Heart right ventricle (tissue), 16 donors: ENCODE data around the gene PRKAG1. TPM values are rescaled to one million over a fixed set of nuclear protein-coding genes. Genes with fewer than 3 reads are reported as not detected.

Experiments
- ATAC-seq, 8 donors: fragments of 200-7000 bp; cut with Tn5 transposase; one replicate each; pipeline ENCODE4 v1.9.1; 2020; ENCODE audit warnings: mild to moderate bottlenecking in 8 of 8, moderate library complexity in 8 of 8, moderate number of reproducible peaks in 1 of 8
- DNase-seq, 2 donors: peaks; one replicate each; pipeline ENCODE4 v3.0.0-alpha.2; 2020
- H3K27ac ChIP-seq, 10 donors: fragments of 200-600 bp; sonication (generic) in 2 of 10; one replicate each; pipeline versions ENCODE4 v1.5.0 to v1.8.0; 2020 to 2022; ENCODE audit warnings: mild to moderate bottlenecking in 3 of 10
- H3K27me3 ChIP-seq, 7 donors: fragments of 200-600 bp; one replicate each; pipeline ENCODE4 v1.8.0; 2021 to 2022; ENCODE audit warnings: mild to moderate bottlenecking in 2 of 7
- H3K36me3 ChIP-seq, 9 donors: fragments of 200-600 bp; sonication (generic) in 1 of 9; one replicate each; pipeline versions ENCODE4 v1.5.0 to v1.8.0; 2020 to 2022; ENCODE audit warnings: mild to moderate bottlenecking in 2 of 9
- H3K4me1 ChIP-seq, 9 donors: fragments of 200-600 bp; sonication (generic) in 1 of 9; one replicate each; pipeline versions ENCODE4 v1.5.0 to v1.8.0; 2020 to 2022; ENCODE audit warnings: mild to moderate bottlenecking in 4 of 9
- H3K4me3 ChIP-seq, 10 donors: fragments of 200-600 bp; sonication (generic) in 2 of 10; one replicate each; pipeline versions ENCODE4 v1.5.0 to v1.8.0; 2020 to 2022; ENCODE audit warnings: mild to moderate bottlenecking in 7 of 10, moderate library complexity in 2 of 10
- H3K9me3 ChIP-seq, 11 donors: fragments of 200-600 bp in 10 of 11; sonication (generic) in 2 of 11; one replicate each; pipeline versions ENCODE4 v1.5.0 to v1.8.0; 2013 to 2022; ENCODE audit warnings: mild to moderate bottlenecking in 2 of 11, control low read depth in 1 of 11, moderate library complexity in 1 of 11
- CTCF ChIP-seq, 9 donors: fragments of 200-600 bp; sonication (generic) in 2 of 9; IDR thresholded peaks; one replicate each; pipeline versions ENCODE4 v1.5.0 to v1.8.0; 2021 to 2022; ENCODE audit warnings: antibody characterized with exemption in 9 of 9, mild to moderate bottlenecking in 5 of 9, moderate library complexity in 1 of 9
- WGBS, 2 donors: extraction: QIAGEN DNeasy Blood & Tissue Kit; methylation state at CpG; one replicate each; pipeline ENCODE4 v1.1.7; 2013; ENCODE audit warnings: inconsistent platforms in 1 of 2; 5-methylcytosine and 5-hydroxymethylcytosine counted together
- intact Hi-C, 10 donors: fragments of 100-400 bp; cut with DNase I; formaldehyde crosslinking; loops; one replicate each; pipeline versions ENCODE4 v1.11.1 to v1.14.2; 2022
- polyA plus RNA-seq, 2 donors: library from polyadenylated mRNA; stranded (reverse); fragments of 200-250 nt; gene quantifications; one replicate each; pipeline ENCODE4 v1.2.3, GENCODE V29; 2013
- total RNA-seq, 10 donors: library from RNA; stranded (reverse); fragmentation: NEBNext Ultra II Directional in 3 of 10; extraction: Animal tissue kit (Norgen Biotek cat#: 25700) in 3 of 10; gene quantifications; one replicate each; pipeline versions ENCODE4 v1.2.1 to v1.2.4, GENCODE V29; 2021 to 2023
- donor health status: Arrhythmogenic right ventricular cardiomyopathy.
- donor health status: ischemic (EF 13 %, LVEDD 7.1; RV severe dilation, severe dysfunction).
- donor health status: healthy with polysubstance abuse.
- donor health status: DM: no; HTN: yes; CAD: no.
- donor health status: DM: no; HTN: no; CAD: no.
- donor health status: ischemic (EF 25% LVEDD 6.9; RV normal size, moderate dysfunction).
- donor health status: ischemic (EF 25% LVEDD 5.7; RV mildly dilated, moderate dysfunction).
- donor health status: healthy.
- donor health status: DM: yes; HTN: yes; CAD: no.
- donor health status: Ischemic cardiomyopathy.
- donor health status: ischemic (EF 35%, LVEDD 5.7; RV mildly dilated, moderate dysfunction).
- donor health status: nonischemic (EF 11% LVEDD 7.7; RV severe dilation, severe dysfunction).
- donor health status: DM: yes; HTN: yes; CAD: no.
- donor health status: PGD.
- donor health status: ischemic (EF 29% LVEDD 5.4; RV normal size, mild dysfunction).
- donor health status: nonischemic (EF 23%, LVEDD 6.1; RV moderate dilation, normal function).

Gene PRKAG1
- total and polyA plus RNA-seq, 12 donors, result 71.0 to 110 (median 95.6) TPM

GRCh38 chr12:48969160-48969771 lies 49.3 kb downstream of the PRKAG1 start:
- intact Hi-C loops, result no loop called here
- no peak overlapping the region for H3K27ac ChIP-seq

GRCh38 chr12:48968467-48968866 lies 50.1 kb downstream of the PRKAG1 start:
- Histone ChIP-seq H3K9me3 (no peaks in the 10 kb centered on the region), H3K27ac (no peak overlapping the region), H3K36me3 (no peaks in the 10 kb centered on the region), H3K4me3 (no peak overlapping the region), H3K4me1 (peaks cover 6 to 27% (median 18%) of the 10 kb centered on the region in 9 donors), H3K27me3 (peaks cover 16 to 59% (median 47%) of the 10 kb centered on the region in 7 donors)
- intact Hi-C loops, result no loop called here
- no peak for ATAC-seq
- DNase-seq, result no peak
- 80 to 87% methylated on average over 3 of the region's 3 CpGs for WGBS, 2 donors
- TF ChIP-seq CTCF (IDR thresholded peaks at IDR 0.05), result no peak

More at GRCh38 chr12:48969160-48969771, 49.3 kb downstream of the PRKAG1 start:
- WGBS, 2 donors, result 52 to 55% methylated on average over 8 of the region's 8 CpGs
- no peak for TF ChIP-seq CTCF (IDR thresholded peaks at IDR 0.05)
- DNase-seq (no peak), ATAC-seq (no peak)
- no peaks in the 10 kb centered on the region for H3K9me3 ChIP-seq
- no peaks in the 10 kb centered on the region for H3K36me3 ChIP-seq
- H3K4me1 ChIP-seq, result peaks cover 6 to 33% (median 25%) of the 10 kb centered on the region in 9 donors
- no peak overlapping the region for H3K4me3 ChIP-seq
- peaks cover 19 to 67% (median 55%) of the 10 kb centered on the region in 7 donors for H3K27me3 ChIP-seq

GRCh38 chr12:48967991-48968390 lies 50.6 kb downstream of the PRKAG1 start:
- Histone ChIP-seq H3K36me3 (no peaks in the 10 kb centered on the region), H3K4me3 (no peak overlapping the region), H3K4me1 (peaks cover 6 to 27% (median 16%) of the 10 kb centered on the region in 9 donors), H3K9me3 (no peaks in the 10 kb centered on the region), H3K27ac (no peak overlapping the region), H3K27me3 (peaks cover 14 to 55% (median 42%) of the 10 kb centered on the region in 7 donors)
- WGBS, 2 donors, result 65 to 72% methylated on average over 7 of the region's 7 CpGs
- no peak for DNase-seq
- intact Hi-C loops, result no loop called here
- no peak for ATAC-seq
- TF ChIP-seq CTCF (IDR thresholded peaks at IDR 0.05), result no peak

GRCh38 chr12:48966177-48966895 lies 52.2 kb downstream of the PRKAG1 start:
- no peak overlapping the region for H3K27ac ChIP-seq
- peaks cover 12 to 41% (median 26%) of the 10 kb centered on the region in 7 donors for H3K27me3 ChIP-seq
- H3K9me3 ChIP-seq, result no peaks in the 10 kb centered on the region
- H3K36me3 ChIP-seq, result no peaks in the 10 kb centered on the region
- 48 to 56% methylated on average over 20 of the region's 20 CpGs for WGBS, 2 donors
- H3K4me1 ChIP-seq, result peaks cover 5 to 19% (median 14%) of the 10 kb centered on the region in 9 donors
- DNase-seq, result no peak
- no peak overlapping the region for H3K4me3 ChIP-seq
- no peak for ATAC-seq
- intact Hi-C loops, result loop anchor here in 1 of 10 donors (1.0 kb wide), 1 partner anchor 12 kb away; the partner anchor contains the start of gene WNT1
- no peak for TF ChIP-seq CTCF (IDR thresholded peaks at IDR 0.05)
